Heart left ventricle (tissue), 13 donors: ENCODE measurements around the gene ANKRD44.

Experiments
- CTCF ChIP-seq, 12 donors: fragments of 200-600 bp; sonication (generic) in 4 of 12; IDR thresholded peaks; one replicate each; pipeline versions ENCODE4 v1.5.0 to v1.8.0; 2018 to 2022; ENCODE audit warnings: antibody characterized with exemption in 12 of 12, mild to moderate bottlenecking in 5 of 12
- POLR2A ChIP-seq, 2 donors: fragments of 450-650 bp; IDR thresholded peaks; one replicate each; pipeline ENCODE4 v1.6.1; 2017; ENCODE audit warnings: antibody characterized with exemption in 2 of 2, mild to moderate bottlenecking in 2 of 2, moderate library complexity in 2 of 2
- donor health status: ischemic (EF 13 %, LVEDD 7.1; RV severe dilation, severe dysfunction).
- donor health status: DM: no; HTN: yes; CAD: no.
- donor health status: DM: no; HTN: no; CAD: no.
- donor health status: ischemic (EF 25% LVEDD 6.9; RV normal size, moderate dysfunction).
- donor health status: ischemic (EF 25% LVEDD 5.7; RV mildly dilated, moderate dysfunction).
- donor health status: ischemic (EF 35%, LVEDD 5.7; RV mildly dilated, moderate dysfunction).
- donor health status: nonischemic (EF 11% LVEDD 7.7; RV severe dilation, severe dysfunction).
- donor health status: DM: yes; HTN: yes; CAD: no.
- donor health status: PGD.
- donor health status: ischemic (EF 29% LVEDD 5.4; RV normal size, mild dysfunction).
- donor health status: nonischemic (EF 23%, LVEDD 6.1; RV moderate dilation, normal function).

DNA sequence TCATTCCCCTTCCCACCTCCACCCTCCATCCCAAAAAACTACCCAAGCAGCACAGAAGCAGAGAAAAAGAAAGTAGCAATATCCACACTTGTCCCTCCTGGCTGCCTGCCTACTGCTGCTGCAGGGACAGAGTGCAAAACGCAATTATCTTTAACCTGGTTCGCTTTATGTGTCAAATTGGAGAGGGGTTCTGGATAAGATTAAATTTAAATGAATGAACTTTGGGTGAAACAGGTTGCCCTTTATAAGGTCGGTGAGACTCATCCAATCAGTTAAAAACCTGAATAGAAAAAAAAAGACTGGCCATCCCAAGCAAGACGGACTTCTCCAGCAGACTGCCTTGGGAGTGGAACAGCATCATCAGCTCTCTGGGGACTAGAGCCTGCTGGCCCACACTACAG lies 62.6 kb downstream of the ANKRD44 start:
- TF ChIP-seq POLR2A (IDR thresholded peaks at IDR 0.05) (no peak), CTCF (IDR thresholded peaks at IDR 0.05) (no peak)
